Large intestine (tissue), 3 donors: Measurements from ENCODE around the gene SLC8A1. TPM values are rescaled to one million over a fixed set of nuclear protein-coding genes. Genes with fewer than 3 reads are reported as not detected.

Experiments used
- DNase-seq, 2 donors: peaks; one replicate each; pipeline versions ENCODE4 v3.0.0 to v3.0.0-alpha.2; 2013
- H3K27ac ChIP-seq: one replicate; pipeline ENCODE4 v1.5.1; 2013; ENCODE audit warnings: low read length
- H3K27me3 ChIP-seq: 2 replicates; pipeline ENCODE4 v1.6.1; 2013; ENCODE audit warnings: low read length; ENCODE audit not compliant: control insufficient read depth, insufficient read depth
- H3K36me3 ChIP-seq: 2 replicates; pipeline ENCODE4 v1.6.1; 2013; ENCODE audit warnings: low read length; ENCODE audit not compliant: control insufficient read depth, insufficient read depth
- H3K4me1 ChIP-seq: one replicate; pipeline ENCODE4 v1.6.1; 2013; ENCODE audit warnings: low read length; ENCODE audit not compliant: control insufficient read depth, insufficient read depth
- H3K4me3 ChIP-seq: one replicate; pipeline ENCODE4 v1.5.1; 2013; ENCODE audit warnings: low read length
- H3K9me3 ChIP-seq: one replicate; pipeline ENCODE4 v1.6.1; 2013; ENCODE audit warnings: mild to moderate bottlenecking, low read depth, low read length, moderate library complexity; ENCODE audit not compliant: control insufficient read depth
- WGBS: methylation state at CpG from one replicate; pipeline ENCODE4 v1.1.5; 2013; ENCODE audit warnings: low lambda C conversion rate; ENCODE audit not compliant: insufficient coverage; 5-methylcytosine and 5-hydroxymethylcytosine counted together
- polyA plus RNA-seq: library from polyadenylated mRNA; unstranded; fragments of 120-200 nt; gene quantifications from one replicate; pipeline ENCODE4 v1.2.1, GENCODE V29; 2013

SLC8A1 gene
- polyA plus RNA-seq, 1 donor: 13.2 TPM

- no CpG with 5 or more reads among the region's 4 CpGs for WGBS
- H3K4me3 ChIP-seq: no peak overlapping the region
- no peak overlapping the region for H3K27ac ChIP-seq
- no peaks in the 10 kb centered on the region for H3K4me1 ChIP-seq
- no peaks in the 10 kb centered on the region for H3K36me3 ChIP-seq
- H3K27me3 ChIP-seq: no peaks in the 10 kb centered on the region
- no peak for DNase-seq
- H3K9me3 ChIP-seq: no peaks in the 10 kb centered on the region
Observed at GRCh38 chr2:40394031-40394430, 57.9 kb downstream of the SLC8A1 start.

- no peak overlapping the region for H3K4me3 ChIP-seq
- no peak overlapping the region for H3K27ac ChIP-seq
- no peaks in the 10 kb centered on the region for H3K9me3 ChIP-seq
- no peaks in the 10 kb centered on the region for H3K4me1 ChIP-seq
- no peaks in the 10 kb centered on the region for H3K36me3 ChIP-seq
- no peaks in the 10 kb centered on the region for H3K27me3 ChIP-seq
- no peak for DNase-seq
- WGBS: 83% methylated on average over 1 of the region's 5 CpGs
Observed at GRCh38 chr2:40388161-40388560, 63.7 kb downstream of the SLC8A1 start.

- WGBS: 0% methylated on average over 1 of the region's 2 CpGs
- H3K4me3 ChIP-seq: no peak overlapping the region
- no peaks in the 10 kb centered on the region for H3K4me1 ChIP-seq
- no peak overlapping the region for H3K27ac ChIP-seq
- no peaks in the 10 kb centered on the region for H3K27me3 ChIP-seq
- H3K9me3 ChIP-seq: peaks cover 3% of the 10 kb centered on the region
- H3K36me3 ChIP-seq: no peaks in the 10 kb centered on the region
- DNase-seq: no peak
Observed at GRCh38 chr2:40386177-40386576, 65.7 kb downstream of the SLC8A1 start.

- peak; percentile 19 to 41 for DNase-seq
- 13% methylated on average over 2 of the region's 2 CpGs for WGBS
- Histone ChIP-seq H3K27ac (no peak overlapping the region), H3K4me1 (no peaks in the 10 kb centered on the region), H3K36me3 (no peaks in the 10 kb centered on the region), H3K9me3 (peaks cover 3% of the 10 kb centered on the region), H3K4me3 (no peak overlapping the region), H3K27me3 (no peaks in the 10 kb centered on the region)
Observed at GRCh38 chr2:40384714-40385113, 67.2 kb downstream of the SLC8A1 start.

- peaks cover 3% of the 10 kb centered on the region for H3K9me3 ChIP-seq
- 80% methylated on average over 1 of the region's 1 CpG for WGBS
- no peaks in the 10 kb centered on the region for H3K27me3 ChIP-seq
- no peak overlapping the region for H3K4me3 ChIP-seq
- H3K36me3 ChIP-seq: no peaks in the 10 kb centered on the region
- DNase-seq: no peak
- no peaks in the 10 kb centered on the region for H3K4me1 ChIP-seq
- H3K27ac ChIP-seq: no peak overlapping the region
Observed at GRCh38 chr2:40384233-40384632, 67.7 kb downstream of the SLC8A1 start.

GRCh38 chr2:40380721-40381120 is 71.2 kb downstream of the SLC8A1 start:
- Histone ChIP-seq H3K4me3 (no peak overlapping the region), H3K27me3 (no peaks in the 10 kb centered on the region), H3K4me1 (no peaks in the 10 kb centered on the region), H3K36me3 (no peaks in the 10 kb centered on the region), H3K9me3 (peaks cover 3% of the 10 kb centered on the region), H3K27ac (no peak overlapping the region)
- DNase-seq: no peak
- WGBS: no CpG with 5 or more reads among the region's 2 CpGs

GRCh38 chr2:40380041-40380440 is 71.8 kb downstream of the SLC8A1 start:
- Histone ChIP-seq H3K27ac (no peak overlapping the region), H3K27me3 (no peaks in the 10 kb centered on the region), H3K4me1 (no peaks in the 10 kb centered on the region), H3K36me3 (no peaks in the 10 kb centered on the region), H3K4me3 (no peak overlapping the region), H3K9me3 (peaks cover 3% of the 10 kb centered on the region)
- no peak for DNase-seq
- no CpG with 5 or more reads among the region's 1 CpG for WGBS

GRCh38 chr2:40374543-40375240 is 77.2 kb downstream of the SLC8A1 start:
- Histone ChIP-seq H3K9me3 (no peaks in the 10 kb centered on the region), H3K27ac (no peak overlapping the region), H3K36me3 (no peaks in the 10 kb centered on the region), H3K27me3 (no peaks in the 10 kb centered on the region), H3K4me1 (no peaks in the 10 kb centered on the region), H3K4me3 (no peak overlapping the region)
- WGBS: 100% methylated on average over 1 of the region's 2 CpGs
- no peak for DNase-seq

- no peak overlapping the region for H3K4me3 ChIP-seq
- no peak for DNase-seq
- H3K27ac ChIP-seq: no peak overlapping the region
- no peaks in the 10 kb centered on the region for H3K4me1 ChIP-seq
- WGBS: 100% methylated on average over 1 of the region's 1 CpG
- no peaks in the 10 kb centered on the region for H3K36me3 ChIP-seq
- H3K9me3 ChIP-seq: no peaks in the 10 kb centered on the region
- no peaks in the 10 kb centered on the region for H3K27me3 ChIP-seq
Observed at GRCh38 chr2:40373111-40373510, 78.8 kb downstream of the SLC8A1 start.

- no peak for DNase-seq
- peak overlapping the region; percentile 46 for H3K27ac ChIP-seq
- WGBS: 90% methylated on average over 1 of the region's 5 CpGs
Observed at GRCh38 chr2:40372283-40372985, 79.5 kb downstream of the SLC8A1 start.

More at GRCh38 chr2:40372283-40372985, 79.5 kb downstream of the SLC8A1 start:
- Histone ChIP-seq H3K27me3 (no peaks in the 10 kb centered on the region), H3K4me1 (no peaks in the 10 kb centered on the region), H3K4me3 (no peak overlapping the region), H3K36me3 (no peaks in the 10 kb centered on the region), H3K9me3 (no peaks in the 10 kb centered on the region)
